Gastrocnemius medialis (tissue), 4 donors: ENCODE data around the gene SNAP25.

Experiments used
- POLR2A ChIP-seq, 2 donors: fragments of 450-650 bp; IDR thresholded peaks; one replicate each; pipeline ENCODE4 v1.6.1; 2017; ENCODE audit warnings: antibody characterized with exemption in 2 of 2, mild to moderate bottlenecking in 2 of 2, moderate library complexity in 2 of 2
- TF ChIP-seq, protein P1 (sequence below), 5 experiments: fragments of 450-650 bp in 3 of 5; fragments of 200-600 bp in 2 of 5; sonication (generic) in 2 of 5; IDR thresholded peaks in 4 of 5; conservative IDR thresholded peaks in 1 of 5; 1 replicate in 4 of 5; 2 replicates in 1 of 5; pipeline ENCODE4 v1.5.1; 2016 to 2019; ENCODE audit warnings: antibody characterized with exemption in 5 of 5, mild to moderate bottlenecking in 3 of 5, moderate library complexity in 3 of 5

DNA sequence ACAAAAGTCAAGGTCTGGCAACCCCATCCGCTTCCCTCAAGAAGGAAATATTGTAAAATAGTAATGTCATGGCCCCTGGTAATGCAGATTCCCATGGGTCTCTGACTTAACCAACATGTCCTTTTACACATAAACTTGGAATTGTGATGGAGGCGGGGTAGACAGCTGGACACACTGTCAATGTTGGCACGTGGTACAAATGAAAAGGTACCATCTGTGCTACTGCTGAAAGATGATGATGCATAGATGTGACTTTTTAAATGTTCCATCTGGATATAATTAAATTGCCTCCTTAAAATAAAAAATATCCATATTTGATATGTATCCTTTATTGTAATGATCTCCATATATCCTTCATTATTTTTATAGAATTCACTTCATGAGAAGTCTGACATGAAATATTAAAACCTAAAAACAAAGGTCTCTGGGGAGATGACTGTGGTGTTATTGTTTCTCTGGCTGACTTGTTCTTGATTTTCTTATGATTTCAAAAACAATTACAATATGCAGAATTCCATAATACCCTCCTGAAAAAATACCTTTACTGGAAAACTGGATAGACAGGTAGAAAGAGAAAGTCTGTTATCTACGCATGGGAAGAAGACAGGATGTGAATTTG lies 110.9 kb downstream of the SNAP25 start:
- TF ChIP-seq, protein P1, sequence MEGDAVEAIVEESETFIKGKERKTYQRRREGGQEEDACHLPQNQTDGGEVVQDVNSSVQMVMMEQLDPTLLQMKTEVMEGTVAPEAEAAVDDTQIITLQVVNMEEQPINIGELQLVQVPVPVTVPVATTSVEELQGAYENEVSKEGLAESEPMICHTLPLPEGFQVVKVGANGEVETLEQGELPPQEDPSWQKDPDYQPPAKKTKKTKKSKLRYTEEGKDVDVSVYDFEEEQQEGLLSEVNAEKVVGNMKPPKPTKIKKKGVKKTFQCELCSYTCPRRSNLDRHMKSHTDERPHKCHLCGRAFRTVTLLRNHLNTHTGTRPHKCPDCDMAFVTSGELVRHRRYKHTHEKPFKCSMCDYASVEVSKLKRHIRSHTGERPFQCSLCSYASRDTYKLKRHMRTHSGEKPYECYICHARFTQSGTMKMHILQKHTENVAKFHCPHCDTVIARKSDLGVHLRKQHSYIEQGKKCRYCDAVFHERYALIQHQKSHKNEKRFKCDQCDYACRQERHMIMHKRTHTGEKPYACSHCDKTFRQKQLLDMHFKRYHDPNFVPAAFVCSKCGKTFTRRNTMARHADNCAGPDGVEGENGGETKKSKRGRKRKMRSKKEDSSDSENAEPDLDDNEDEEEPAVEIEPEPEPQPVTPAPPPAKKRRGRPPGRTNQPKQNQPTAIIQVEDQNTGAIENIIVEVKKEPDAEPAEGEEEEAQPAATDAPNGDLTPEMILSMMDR (IDR thresholded peaks at IDR 0.05 in 4 of 5, conservative IDR thresholded peaks at IDR 0.05 in 1 of 5), result no peak
- no peak for TF ChIP-seq POLR2A (IDR thresholded peaks at IDR 0.05)
